ENCODE data around the gene ST6GALNAC2.
"Not testable (repeated sequence)": the region's sequence is repeated elsewhere in the genome, so short reads cannot be mapped to it uniquely, and the experiment has no call there.

- not testable (repeated sequence) for TF ChIP-seq EP300 (IDR thresholded peaks at IDR 0.05; ENCODE audit: low read depth); POLR2A (IDR thresholded peaks at IDR 0.05)
Measured at GRCh38 chr17:76527016-76527415, 58.6 kb downstream of the ST6GALNAC2 start.
